Keratinocyte (primary cell): ENCODE data around the gene MAP3K20.

Experiments used
- CTCF ChIP-seq, 3 experiments: IDR thresholded peaks in 1 of 3; conservative IDR thresholded peaks in 1 of 3; optimal IDR thresholded peaks in 1 of 3; 2 replicates in 2 of 3; 3 replicates in 1 of 3; pipeline versions ENCODE3 to v1.5.1; 2011; ENCODE audit warnings: low read length in 3 of 3, mild to moderate bottlenecking in 3 of 3, moderate library complexity in 2 of 3, control low read depth in 1 of 3, inconsistent platforms in 1 of 3; ENCODE audit not compliant: insufficient read depth in 2 of 3; ENCODE audit errors: extremely low read depth in 1 of 3
- EZH2 ChIP-seq: IDR thresholded peaks from one replicate; pipeline ENCODE4 v1.6.1; 2012; ENCODE audit warnings: inconsistent platforms, mild to moderate bottlenecking, low read length, moderate library complexity

DNA sequence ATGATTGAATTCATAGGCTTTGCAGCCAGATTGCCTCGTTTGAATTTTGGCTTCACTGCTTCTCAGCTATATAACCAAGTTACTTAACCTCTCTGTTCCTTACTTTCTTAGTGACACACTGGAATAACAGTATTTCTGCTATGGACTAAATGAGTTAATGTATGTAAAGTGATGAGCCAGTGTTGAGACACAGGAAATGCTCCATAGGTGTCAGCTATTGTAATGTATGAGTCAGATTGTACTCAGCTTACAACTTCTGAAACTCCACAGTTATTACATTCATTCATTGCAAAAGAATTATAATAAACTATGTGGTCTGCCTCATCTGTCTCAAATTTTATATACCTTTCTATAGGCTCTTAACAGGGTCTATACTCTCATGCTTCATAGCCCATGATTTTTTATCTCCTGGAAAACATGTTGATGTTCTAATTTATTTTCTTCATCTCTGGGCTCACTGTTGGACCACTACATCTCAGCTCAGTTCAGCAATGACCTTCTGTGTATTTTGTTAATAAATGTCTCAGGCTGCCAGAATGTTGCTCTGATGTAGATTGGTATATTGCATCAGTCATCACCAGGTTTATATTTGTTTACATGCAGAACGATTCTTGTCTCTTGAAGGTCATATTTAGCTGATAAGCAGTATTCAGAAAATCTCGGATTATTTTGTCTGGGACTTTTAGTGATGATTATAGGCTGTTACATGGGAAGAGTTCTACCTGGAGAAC, 76.2 kb downstream of the MAP3K20 start:
- TF ChIP-seq CTCF (optimal IDR thresholded peaks at IDR 0.05 in 1 of 3, IDR thresholded peaks at IDR 0.05 in 1 of 3, conservative IDR thresholded peaks at IDR 0.05 in 1 of 3; ENCODE audit: extremely low read depth in 1 of 3, insufficient read depth in 2 of 3, low read length in 3 of 3): no peak
- TF ChIP-seq EZH2: no peak
